GM21367 (cell line): Measurements from ENCODE around the gene RBMX.
"Not testable (repeated sequence)": the region's sequence is repeated elsewhere in the genome, so short reads cannot be mapped to it uniquely, and the experiment has no call there.

ENCODE experiments used
- ATAC-seq: cut with Tn5 transposase; IDR thresholded peaks from one replicate; pipeline ENCODE4 v1.9.1; 2021; ENCODE audit not compliant: unreplicated experiment

RBMX gene

GRCh38 chrX:136879001-136879687 is 1.4 kb downstream of the RBMX start:
- ATAC-seq, result no peak

- ATAC-seq, result no peak
Measured at GRCh38 chrX:136878423-136878822, 2.1 kb downstream of the RBMX start.

GRCh38 chrX:136874114-136874513 is 6.4 kb downstream of the RBMX start:
- ATAC-seq, result not testable (repeated sequence)

DNA sequence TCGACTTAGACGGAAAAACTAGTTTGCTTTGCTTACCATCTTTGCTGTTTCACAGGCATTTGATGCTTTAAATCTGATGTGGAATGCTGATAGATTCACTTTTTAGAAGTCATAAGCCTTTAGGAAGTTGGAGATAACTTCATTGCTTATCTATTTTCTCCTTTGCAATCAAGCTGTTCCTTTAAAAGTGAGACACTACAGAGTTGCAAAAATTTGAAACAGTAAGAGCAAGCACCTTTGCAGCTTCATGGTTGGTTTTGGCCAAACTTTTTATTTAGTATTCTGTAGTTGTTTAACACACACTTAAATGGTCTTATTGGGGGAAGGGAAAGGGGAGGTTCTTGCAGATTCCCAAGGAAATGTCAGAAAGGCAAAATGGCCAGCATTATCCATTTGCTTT is 7.3 kb downstream of the RBMX start:
- not testable (repeated sequence) for ATAC-seq

- no peak for ATAC-seq
Measured at GRCh38 chrX:136872091-136872700, 8.3 kb downstream of the RBMX start.

DNA sequence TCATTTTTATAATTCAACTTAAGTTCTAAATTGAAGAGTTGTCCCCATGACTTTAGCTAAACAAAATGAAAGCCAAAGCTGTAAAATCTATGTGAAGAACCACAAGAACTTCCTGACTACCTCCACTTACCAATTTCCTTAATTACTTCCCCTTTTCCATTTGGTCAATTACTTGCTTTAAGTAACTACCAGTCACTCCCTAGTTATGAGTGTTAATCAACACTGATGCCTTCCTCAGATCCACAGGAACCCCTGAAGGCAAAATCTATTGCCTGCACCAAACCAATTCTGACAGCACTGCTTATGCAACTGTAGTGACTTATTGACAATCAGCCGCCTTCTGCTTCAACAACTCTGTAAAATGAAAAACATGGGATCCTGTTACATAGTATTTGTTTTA is 10.5 kb downstream of the RBMX start:
- no peak for ATAC-seq

DNA sequence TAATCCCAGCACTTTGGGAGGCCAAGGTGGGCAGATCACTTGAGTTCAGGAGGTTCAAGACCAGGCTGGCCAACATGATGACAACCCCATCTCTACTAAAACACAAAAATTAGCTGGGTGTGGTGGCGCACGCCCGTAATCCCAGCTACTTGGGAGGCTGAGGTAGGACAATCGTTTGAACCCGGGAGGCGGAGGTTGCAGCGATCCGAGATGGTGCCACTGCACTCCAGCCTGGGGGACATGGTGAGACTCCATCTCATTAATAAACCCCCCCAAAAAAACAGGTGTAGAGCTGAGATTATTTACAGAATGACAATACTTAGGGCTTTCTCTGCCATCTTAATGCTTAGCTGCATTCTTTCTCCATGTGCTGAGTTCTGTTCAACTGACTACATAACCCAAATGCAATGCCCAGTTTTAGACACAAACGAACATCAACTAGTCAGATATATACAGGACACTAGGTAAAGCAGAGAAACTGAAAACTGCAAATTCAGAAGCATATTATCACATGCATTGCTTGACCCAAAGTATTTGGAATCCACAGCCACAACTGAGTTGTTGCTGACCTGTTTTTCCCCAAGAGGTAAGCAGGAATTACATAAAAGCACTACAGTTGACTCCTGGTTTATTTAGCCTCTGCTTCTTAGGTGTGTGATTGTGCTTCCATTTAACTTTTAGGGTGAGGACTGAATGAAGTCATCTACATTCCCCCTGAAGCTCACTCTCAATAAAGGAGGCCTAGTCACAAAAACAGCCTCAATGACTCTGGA is 12.1 kb downstream of the RBMX start:
- ATAC-seq, result no peak

DNA sequence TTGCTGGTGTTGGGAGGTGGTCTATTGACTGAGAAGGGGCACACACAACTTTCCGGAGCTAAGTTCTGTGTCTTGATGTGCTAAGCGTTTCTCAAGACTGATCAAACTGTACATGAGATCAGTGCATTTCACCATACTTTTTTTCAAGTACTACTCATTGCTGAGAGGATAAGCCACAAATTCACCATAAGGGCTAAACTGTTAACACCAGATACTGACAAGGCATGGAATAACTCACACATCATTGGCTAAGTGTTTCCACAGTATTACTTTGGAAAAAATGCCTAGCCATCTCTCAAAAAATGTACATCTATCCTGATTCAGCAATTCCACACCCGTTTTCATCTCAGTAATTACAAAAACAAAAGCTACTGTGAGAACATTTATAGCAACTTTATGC is 13.0 kb downstream of the RBMX start:
- no peak for ATAC-seq

DNA sequence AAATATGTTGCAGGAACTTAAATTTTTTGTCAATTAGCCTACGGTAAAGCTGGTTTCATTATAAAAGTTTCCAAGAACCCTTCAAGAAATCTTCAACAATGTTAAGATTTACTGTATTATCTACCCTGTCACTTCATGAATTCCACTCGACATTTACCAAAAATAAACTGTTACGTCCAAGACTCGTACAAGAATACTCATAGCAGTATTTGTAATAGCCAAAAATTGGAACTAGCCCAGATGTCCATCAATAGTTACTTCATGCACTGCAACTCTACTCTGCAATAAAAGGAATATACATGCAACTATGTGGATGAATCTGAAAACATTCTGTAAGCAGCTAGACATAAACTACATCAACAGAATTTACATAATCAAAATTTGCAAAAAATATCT is 13.4 kb downstream of the RBMX start:
- no peak for ATAC-seq

DNA sequence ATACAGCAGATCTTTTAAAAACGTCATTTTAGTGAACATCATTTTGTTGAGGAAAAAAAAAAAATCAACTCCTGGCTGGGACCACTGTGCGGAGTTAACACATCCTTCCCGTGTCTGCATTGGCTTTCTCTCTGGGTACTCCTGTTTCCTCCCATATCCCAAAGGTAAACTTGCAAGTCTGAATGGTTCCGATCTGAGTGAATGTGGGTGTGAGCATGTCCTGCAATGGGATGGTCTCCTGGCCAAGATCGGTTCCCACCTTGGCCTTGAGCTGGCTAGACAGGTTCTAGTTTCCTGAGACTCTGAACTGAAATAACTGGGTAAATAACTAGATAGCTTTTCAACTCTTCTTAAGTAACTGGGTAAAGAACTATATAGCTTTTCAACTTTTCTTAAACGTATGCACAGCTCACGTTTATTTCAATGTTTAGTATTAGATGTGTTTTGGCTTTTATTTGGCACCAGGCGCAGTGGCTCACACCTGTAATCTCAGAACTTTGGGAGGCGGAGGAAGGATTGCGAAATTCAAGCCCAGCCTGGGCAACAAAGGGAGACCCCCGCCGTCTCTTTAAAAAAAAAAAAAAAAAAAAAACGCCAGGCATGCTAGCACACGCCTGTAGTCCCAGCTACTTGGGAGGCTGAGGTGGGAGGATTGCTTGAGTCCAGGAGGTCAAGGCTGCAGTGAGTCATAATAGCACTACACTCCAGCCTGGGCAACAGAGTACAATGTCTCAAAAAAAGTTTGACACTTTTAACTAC is 14.0 kb downstream of the RBMX start:
- ATAC-seq, result no peak

DNA sequence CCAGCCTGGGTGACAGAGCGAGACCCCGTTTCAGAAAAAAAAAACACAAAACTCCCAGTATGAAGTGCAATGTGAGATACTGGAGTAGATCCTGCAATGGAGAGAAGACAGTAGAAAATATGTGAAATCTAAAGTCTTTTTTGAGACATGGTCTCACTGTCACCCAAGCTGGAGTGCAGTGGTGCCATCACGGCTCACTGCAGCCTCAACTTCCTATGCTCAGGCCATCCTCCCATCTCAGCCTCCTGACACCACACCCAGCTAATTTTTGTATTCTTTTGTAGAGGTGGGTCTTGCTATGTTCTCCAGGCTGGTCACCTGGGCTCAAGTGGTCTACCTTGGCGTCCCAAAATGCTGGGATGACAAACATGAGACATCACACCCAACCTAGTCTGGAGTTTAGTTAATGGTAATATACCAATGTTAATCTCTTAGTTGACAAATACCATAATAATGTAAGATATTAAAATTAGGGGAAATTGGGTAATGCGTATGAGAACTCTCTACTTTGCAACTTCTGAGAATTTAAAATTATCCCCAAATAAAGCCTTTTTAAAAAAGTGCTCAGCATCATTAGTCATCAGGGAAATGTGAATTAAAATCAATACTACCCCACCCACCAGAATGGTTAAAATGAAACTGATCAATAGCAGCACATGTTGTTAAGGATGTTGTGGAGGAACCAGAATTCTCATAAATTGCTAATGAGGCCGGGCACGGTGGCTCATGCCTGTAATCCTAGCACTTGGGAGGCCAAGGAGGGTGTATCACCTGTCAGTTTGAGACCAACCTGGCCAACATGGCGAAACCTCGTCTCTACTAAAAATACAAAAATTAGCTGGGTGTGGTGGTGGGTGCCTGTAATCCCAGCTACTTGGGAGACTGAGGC is 15.0 kb downstream of the RBMX start:
- no peak for ATAC-seq

- no peak for ATAC-seq
Measured at GRCh38 chrX:136863826-136864225, 16.7 kb downstream of the RBMX start.

DNA sequence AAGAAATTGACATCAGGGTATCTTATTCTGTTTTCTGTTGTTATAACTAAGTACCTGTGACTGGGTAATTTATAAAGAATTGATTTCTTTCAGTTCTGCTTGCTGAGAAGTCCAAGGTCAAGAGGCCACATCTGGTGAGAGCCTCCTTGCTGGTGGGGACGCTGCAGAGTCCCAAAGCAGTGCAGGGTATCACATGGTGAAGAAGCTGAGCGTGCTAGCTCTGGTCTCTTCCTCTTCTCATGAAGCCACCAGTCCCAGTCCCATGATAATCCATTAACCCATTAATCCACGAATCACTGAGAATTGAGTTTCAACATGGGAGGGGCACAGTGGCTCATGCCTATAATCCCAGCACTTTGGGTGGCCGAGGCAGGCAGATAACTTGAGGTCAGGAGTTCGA is 18.0 kb downstream of the RBMX start:
- no peak for ATAC-seq

GRCh38 chrX:136861877-136862276 is 18.6 kb downstream of the RBMX start:
- ATAC-seq, result no peak

DNA sequence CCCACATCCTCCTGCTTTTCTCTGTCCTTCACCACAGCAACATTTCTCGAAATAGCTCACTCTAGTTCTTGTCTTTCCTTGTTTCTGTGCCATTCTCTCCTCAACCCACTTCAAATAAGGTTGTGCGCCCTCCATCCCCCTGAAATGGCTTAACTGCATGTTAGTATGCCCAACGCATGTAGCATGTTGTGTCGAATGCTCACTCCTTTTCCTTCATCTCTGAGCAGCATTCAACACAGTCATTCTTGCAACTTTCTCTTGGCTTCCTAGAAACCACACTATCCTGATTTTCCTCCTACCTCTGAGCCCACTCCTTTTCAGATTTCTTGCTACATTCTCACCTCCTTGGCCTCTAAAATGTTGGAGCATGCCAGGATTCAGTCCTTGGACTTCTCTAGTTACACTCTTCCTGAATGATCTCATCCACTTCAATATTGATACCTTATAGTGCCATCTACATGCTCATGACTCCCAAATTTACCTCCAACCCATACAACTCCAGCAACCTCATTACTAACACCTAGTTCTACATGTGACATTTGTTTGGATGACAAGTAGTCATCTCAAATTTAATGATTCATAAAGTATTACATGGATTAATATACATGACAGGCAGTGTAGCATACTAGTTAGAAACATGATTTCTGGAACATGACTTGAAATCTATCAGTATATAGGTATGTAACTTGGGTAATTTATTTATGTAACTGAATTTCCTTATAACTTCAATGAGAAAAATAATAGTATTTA is 22.3 kb downstream of the RBMX start:
- ATAC-seq, result no peak

DNA sequence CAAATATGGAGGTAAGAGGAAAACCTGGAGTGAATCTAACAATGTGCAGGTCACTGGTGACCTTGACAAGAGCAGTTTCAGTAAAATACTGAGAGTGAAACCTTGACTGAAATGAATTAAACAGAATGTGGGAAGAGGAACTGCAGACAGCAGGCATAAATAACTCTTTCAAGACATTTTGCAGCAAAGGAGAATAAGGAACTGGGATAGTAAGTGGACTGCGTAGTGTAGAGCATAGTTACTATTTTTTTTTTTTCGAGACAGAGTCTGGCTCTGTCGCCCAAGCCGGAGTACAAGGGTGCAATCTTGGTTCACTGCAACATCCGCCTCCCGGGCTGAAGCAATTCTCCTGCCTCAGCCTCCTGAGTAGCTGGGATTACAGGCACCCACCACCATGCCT is 24.0 kb downstream of the RBMX start:
- ATAC-seq, result peak; percentile 82

DNA sequence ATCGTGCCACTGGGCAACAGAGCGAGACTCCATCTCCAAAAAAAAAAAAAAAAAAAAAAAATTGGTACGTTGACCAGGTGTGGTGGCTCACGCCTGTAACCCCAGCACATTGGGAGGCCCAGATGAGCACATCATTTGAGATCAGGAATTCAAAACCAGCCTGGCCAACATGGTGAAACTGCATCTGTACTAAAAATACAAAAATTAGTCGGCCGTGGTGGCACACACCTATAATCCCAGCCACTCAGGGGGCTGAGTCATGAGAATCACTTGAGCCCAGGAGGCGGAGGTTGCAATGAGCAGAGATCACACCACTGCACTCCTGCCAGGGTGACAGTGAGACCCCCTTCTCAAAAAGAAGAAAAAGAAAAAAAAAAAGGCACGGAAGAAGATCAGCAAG is 24.5 kb downstream of the RBMX start:
- no peak for ATAC-seq

DNA sequence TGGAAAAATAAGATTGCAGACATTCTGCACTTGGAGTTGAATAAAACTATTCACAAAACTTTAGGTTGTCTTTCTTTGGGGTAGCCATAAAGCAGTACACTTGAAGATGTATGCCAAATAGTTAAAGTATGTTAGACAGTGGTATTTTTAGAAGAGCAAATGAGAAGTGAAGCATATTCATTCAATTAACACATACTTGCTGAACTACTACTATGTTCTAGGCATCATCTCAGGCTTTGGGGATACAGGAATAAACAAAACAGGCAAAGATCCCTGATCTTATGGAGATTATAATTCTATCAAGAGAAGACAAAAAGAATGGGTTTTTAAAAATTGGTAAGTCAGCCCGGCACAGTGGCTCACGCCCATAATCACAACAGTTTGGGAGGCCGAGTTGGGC is 29.0 kb downstream of the RBMX start:
- no peak for ATAC-seq

GRCh38 chrX:136850441-136851175 is 29.9 kb downstream of the RBMX start:
- no peak for ATAC-seq
